DMS114 treated with DMSO at 0.1 percent for 48 hours (cell line): Measurements from ENCODE around the gene UAP1L1.

ENCODE experiments used
- DNase-seq: peaks from one replicate; lab custom pipeline; 2025; ENCODE audit not compliant: unreplicated experiment; lab: John Stamatoyannopoulos, UW

The UAP1L1 gene

DNA sequence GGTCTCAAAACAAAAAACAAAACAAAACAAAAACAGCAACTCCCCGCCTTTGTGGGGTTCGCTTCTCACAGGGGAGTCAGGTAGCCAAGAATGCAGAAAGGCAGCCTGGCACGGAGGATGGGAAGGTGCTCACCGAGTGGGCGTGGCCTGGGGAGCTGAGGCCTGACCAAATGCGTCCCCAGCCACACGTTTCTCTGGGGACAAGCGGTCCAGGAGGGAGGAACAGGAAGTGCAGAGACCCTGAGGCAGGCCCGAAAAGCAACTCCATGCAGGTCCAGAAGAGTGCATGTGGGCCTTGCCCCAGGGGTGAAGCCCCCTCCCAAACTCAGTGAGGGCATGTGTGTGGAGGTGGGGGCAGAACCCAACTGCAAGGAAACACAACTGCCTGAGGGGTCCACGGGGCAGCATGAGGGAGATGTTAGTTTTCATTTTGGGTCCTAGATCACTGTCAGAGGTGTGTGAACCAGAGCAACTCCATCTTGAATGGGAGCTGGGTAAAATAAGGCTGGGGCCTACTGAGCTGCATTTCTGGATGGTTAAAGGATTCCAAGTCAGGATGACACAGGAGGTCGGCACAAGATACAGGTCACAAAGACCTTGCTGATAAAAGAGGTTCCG is 2.6 kb upstream of the UAP1L1 start:
- no peak for DNase-seq

DNA sequence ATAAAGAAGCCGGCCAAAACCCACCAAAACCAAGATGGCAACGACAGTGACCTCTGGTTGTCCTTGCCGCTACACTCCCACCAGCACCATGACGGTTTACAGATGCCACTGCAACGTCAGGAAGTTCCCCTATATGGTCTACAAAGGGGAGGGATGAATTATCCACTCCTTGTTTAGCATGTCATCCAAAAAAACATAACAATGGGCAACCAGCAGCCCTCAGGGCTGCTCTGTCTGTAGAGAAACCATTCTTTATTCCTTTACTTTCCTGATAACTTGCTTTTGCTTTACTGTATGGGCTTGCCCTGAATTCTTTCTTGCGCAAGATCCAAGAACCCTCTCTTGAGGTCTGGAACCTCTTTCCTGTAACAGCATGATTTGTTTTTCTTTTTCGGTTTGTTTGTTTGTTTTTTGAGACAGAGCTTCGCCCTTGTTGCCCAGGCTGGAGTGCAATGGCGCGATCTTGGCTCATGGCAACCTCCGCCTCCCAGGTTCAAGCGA is 2.0 kb upstream of the UAP1L1 start:
- DNase-seq, result no peak

DNA sequence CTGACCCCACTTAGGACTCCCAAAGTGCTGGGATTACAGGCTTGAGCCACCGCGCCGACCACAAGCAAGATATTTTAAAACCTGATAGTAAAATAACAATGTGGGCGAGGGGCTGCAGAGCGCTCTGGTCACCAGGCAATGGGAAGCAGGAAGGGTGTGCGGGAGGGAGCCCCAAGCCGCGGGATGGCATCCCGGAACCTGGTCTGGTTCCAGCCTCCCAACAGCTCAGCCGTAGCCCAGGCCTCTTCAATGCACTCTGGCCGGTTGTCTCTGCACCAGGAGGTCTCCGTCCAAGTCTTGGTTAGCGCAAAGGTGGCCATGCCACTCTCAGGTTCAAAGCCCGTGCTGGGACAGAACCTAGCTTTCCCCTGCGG is 694 bp upstream of the UAP1L1 start:
- DNase-seq, result no peak

DNA sequence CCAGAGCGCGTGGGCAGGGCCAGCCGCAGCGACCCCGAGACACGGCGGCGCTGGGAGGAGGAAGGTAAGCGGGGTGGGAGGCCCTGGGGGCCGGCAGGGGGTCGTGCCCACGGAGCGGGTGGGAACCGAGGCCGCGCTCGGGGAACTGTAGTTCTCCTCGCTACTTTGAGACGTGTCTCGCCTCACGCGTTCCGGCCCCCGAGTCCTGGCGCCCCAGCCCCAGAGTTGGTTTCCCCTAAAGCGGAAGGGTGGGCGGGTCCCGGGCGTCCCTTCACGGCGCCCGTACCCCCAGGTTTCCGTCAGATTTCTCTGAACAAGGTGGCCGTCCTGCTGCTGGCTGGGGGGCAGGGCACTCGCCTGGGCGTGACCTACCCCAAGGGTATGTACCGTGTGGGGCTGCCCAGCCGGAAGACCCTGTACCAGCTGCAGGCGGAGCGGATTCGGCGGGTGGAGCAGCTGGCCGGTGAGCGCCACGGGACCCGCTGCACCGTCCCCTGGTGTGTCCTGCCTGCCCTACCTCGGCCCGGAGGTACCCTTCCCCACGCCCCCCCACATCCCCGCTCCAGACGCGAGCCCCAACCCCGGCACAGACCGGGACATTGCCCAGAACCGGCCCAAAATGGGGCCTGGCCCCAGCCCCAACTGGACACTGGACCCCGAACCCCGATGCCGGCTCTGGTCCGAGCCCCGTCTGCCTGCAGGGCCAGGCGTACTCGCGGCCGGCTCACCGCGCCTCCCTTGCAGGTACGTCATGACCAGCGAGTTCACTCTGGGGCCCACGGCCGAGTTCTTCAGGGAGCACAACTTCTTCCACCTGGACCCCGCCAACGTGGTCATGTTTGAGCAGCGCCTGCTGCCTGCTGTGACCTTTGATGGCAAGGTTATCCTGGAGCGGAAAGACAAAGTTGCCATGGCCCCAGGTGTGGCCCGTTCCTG is 709 bp downstream of the UAP1L1 start:
- DNase-seq, result no peak

DNA sequence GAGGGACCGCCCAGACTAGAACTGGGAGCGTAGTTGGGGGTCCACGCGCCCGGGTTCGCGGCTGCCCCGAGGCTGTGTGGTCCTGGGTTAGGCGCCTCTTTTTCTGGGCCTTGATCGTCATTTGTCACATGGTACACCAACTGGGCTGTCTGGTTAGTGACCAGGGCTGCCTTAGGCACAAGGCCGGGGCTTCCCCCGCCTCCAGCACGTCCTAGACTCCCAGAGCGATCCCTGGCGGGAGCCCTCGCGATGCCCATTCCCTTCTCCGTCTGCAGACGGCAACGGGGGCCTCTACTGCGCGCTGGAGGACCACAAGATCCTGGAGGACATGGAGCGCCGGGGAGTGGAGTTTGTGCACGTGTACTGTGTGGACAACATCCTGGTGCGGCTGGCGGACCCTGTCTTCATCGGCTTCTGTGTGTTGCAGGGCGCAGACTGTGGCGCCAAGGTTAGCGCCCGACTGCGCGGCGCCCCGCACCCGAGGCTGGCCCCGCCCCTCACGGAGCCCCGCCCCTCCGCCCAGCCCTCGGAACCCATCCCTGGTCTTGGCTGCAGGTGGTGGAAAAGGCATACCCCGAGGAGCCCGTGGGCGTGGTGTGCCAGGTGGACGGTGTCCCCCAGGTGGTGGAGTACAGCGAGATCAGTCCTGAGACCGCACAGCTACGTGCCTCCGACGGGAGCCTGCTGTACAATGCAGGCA is 1.5 kb downstream of the UAP1L1 start:
- DNase-seq, result no peak

DNA sequence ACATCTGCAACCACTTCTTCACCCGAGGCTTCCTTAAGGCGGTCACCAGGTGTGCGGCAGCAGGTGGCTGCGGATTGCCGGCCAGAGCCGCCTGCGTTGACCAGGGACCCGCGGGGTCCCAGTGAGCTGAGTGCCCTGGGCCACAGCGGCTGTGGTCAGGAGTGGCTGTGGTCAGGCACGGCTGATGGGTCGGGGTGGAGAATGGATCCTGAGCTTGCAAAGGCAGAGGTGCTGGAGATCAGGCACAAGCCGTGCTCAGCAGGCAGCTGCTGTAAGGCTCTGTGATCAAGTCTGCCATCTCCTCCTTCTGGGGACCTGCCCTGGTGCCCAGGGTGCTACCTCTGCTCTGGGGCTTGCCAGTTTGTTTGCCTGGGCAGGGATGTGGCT is 2.1 kb downstream of the UAP1L1 start:
- no peak for DNase-seq

DNA sequence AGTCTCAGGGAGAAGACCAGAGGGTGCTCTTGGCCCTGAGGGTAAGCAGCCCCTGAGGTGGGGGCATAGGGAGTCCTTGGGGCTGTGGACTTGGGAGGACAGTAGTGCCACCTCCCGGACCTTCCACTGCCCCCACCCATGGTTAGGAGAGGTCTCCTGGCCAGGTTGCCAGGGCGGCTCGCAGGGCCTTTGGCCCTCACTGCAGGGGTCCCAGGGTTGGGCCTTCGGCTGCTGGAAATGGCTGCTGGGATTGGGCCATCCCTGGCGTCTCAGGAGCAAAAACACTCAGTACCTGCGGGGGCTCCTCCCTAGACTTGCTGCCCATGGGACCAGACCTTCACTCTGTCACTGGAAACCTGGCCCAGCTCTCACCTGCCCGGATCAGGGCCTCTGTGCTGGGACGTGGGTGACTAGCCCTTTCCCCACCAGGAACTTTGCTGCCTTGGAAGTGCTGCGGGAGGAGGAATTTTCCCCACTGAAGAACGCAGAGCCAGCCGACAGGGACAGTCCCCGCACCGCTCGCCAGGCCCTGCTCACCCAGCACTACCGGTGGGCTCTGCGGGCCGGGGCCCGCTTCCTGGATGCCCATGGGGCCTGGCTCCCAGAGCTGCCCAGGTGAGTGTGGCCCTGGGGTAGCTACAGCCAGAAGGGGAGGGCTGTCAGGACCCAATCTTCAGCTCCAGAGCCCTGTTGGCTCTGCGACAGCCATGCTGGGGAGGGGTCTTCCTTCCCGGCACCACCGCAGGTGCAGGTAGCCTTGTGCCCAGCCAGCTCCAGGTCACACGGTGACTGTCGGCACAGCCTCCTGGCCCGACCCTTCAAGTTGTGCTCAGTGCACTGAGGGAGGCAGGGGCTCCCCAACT is 3.2 kb downstream of the UAP1L1 start:
- DNase-seq, result no peak

DNA sequence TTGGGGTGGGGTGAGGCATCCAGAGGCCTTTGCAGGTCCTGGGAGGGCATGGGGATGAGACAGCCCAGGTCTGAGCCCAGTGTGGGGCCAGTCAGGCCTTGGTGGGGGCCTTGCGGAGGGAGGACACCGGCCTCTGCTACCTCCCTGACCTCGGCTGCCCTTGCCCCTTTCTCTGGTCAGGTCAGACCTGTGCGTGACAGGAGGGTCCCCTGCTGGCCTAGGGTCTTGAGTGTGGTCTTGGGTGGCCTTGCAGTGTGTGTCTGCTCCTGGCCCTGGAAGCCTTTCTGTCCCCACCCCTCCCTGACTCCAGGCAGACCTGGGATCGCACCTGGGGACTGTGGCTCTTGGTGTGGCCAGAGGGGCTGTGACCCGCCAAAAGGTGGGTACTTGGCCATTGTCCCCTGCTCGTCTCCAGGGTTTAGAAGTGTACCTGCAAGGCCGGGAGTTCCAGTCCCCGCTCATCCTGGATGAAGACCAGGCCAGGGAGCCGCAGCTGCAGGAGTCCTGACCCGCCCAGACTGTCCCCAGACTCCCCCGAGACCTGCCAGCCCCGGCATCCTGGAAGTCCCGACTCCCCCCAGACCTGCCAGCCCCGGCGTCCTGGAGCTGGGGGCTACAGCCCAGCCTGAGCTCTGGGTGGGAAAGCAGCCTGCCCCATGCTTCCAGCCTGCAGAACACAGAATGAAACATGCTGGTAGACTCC is 5.1 kb downstream of the UAP1L1 start:
- no peak for DNase-seq

DNA sequence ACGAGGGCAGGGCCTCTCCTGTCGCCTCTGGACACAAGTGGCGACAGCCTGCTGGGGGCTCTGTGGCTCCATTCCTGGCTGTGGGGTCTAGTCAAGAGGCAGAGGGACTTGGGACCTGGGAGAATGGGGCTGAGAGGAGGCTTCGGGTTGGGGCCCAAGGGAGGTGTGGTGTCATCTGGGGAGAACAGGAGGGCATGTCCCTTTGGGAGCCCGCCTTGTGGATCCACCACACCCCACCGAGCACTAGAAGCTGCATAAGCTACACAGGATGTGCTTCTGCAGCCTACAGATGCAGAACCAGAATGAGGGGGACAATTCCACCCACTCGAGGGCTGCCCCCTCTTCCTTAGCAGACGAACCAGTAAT is 5.6 kb downstream of the UAP1L1 start:
- DNase-seq, result no peak

DNA sequence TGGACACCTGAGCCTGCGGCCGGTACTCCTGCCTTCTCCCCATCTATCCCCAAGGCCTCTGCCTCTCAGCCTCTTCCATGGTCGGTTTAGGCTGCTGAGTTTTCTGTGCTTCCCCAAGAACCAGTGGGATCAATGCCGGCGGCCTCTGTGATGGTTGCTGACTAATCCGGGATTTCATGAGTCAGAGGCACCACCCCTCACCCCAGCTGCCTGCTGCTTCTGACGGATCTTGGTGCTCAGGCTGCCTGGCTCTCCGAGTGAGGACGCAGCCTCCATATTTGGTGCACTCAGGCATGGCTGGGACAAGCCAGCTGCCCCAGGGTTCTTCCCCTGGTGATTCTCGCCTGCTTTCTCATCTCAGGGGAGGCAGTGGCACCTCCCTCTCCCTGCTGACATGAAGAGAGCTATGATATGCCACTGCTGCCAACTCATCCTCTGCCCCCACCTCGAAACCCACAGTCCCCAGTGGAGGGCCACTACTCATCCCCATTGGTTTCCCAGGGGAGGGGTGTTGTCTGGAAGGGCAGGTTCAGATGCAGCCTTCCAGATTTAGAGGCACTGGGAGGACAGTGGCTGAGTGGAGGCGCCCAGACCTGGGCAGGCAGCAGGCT is 6.2 kb downstream of the UAP1L1 start:
- DNase-seq, result no peak

DNA sequence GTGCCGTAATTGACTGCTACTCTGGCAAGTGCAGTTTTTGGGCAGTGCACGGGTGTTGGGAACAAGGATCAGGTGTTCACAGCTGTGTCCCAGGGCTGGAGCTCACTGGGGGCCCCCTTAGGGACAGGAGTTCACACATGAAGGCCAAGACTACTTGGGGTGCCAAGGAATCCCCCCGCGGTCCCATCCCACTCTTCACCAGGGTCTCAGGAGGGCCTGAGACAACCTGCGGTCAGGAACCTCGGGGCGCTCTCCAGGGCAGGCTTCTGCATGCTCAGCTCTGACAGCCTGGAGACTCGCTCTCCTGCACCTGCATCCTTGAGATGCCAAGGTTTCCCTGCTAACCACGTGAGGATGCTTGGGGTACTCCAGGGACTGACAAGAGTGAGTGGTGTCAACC is 7.2 kb downstream of the UAP1L1 start:
- DNase-seq, result no peak

DNA sequence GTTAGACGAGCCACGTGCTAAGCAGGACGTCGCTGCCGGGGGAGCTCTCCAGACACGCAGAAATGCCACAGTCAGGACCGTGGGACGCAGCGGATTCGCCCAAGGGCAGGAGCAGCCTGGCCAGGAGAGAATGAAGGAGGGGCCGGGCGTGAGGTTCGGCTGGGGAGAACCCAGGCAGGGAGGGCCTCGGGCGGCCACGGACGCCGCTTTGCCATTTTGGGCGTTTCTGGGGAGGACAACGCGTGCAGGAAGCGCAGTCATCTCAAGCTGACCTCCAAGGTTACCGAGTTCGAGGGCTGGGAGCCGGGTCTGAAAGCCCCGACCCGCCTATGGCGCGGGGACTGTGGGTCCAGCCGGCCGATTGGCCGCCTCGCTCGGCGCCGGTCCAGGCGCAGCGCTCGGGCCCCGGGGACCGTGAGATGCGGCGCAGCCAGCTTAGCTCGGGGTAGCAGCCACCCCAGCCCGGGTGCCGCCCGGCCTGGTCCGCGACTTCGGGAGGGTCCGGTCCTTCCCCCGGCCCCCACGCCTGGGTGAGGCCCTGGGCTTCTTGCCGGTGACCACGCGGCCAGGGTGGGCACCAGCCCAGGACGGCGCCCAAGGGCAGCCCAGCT is 8.7 kb downstream of the UAP1L1 start:
- DNase-seq, result no peak

DNA sequence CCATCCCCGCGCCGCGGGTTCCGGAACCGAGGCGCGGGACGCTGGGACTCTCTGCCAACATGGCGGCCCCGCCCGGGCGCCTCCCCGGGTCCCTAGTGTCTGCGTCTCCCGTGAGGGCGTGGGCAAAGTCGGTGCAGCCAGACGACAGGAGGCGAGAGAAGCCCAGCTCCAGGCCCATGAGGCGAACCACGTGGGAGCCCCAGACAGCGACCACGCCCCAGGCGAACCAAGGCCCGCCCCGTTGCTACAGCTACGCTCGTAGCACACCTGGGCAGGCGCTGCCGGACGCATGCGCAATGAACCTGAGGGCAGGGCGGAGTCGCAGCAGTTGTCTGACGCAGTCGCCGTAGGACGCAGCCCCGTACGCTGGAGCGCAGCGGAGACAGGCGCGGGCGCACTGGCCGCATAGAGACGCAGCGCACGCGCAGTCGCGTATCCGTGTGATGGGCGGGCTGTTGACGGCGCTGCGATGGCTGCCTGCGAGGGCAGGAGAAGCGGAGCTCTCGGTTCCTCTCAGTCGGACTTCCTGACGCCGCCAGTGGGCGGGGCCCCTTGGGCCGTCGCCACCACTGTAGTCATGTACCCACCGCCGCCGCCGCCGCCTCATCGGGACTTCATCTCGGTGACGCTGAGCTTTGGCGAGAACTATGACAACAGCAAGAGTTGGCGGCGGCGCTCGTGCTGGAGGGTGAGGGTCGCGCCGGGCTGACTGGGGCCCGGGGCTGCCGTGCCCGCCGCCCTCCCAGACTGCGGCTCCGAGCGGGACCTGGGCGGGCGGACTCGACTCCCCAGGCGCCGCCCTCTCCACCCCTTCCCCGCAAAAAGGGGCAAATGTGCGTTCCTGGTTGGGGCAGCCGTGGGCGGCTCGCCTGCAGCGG is 9.5 kb downstream of the UAP1L1 start, which contains the start of gene MAN1B1:
TSS of gene MAN1B1 (plus strand) at position 455 of the 878 bp plus-strand sequence. CDS start at position 470, 15 bp downstream.
- DNase-seq, result peak; percentile 93

DNA sequence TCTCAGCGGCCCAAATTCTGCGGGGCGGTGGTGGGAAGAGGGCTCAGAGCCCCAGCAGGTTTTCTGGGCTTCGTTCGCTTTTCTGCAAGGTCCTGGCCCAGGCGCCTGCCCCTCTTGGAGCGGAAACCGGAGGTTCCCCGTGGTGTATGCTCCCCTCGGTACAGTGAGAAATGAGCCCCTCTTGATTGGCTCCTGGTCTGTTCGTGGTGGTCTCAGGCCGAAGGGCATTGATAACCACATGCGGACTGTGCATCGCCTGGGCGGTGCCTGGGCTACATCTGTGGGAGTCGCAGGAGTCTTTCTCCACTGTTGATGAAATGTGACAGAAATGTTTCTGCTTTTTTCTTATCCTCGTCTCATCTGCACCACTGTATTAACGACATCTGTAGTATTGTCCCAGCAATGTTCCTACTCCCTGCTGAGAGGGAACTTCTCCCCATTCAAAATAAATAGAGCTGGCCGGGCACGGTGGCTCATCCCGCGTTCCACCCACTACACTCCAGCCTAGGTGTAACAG is 10.2 kb downstream of the UAP1L1 start:
- no peak for DNase-seq

DNA sequence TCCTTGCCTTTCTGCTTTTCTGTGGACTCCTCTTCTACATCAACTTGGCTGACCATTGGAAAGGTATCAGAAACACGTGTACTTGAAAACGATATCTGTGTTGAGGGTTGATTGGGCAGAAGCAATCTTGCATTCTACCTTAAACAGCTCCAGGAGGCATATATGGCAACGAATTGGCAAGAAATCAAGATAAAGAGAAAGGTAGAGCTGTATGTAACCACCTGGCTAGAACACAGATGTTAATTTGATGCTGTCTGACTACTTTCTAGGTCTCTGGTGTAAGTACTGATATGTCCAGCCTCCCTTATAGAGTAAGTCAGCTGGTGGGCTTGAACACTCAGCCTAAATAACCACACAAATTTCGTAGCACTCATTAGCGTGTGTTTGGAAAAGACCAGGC is 10.8 kb downstream of the UAP1L1 start:
- DNase-seq, result no peak

DNA sequence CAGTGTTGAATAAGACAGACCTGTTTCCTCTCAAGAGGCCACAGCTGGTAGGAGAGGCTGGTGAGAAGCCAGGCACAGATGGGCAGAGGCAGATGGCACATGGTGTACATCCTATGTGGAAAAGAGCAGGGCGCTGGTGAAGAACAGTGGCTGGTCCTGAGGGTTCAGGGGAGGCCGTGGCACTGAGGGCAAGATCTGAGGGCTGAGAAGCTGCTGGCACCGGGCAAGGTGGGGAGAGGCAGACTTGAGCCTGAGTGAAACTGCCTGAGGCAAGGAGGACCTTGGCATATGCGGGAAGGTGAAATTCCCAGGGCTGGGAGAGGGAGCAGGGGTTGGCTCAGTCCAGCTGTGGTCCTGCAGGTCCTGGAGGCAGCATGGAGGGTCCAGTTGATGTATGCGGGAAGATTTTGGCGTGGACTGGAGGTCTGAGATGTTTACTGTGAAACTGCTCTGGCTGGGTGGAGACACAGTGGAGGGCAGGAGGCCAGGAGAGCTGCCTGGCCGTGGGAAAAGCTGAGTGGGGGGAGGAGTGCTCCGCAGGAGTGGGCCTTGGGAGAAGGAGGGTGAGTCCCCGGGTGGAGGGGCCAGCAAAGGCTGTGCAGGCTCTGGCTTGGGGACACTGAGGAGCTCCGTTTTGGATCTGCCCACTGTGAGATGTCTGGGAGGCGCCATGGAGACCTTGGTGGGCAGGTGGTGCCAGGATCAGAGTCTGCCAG is 12.1 kb downstream of the UAP1L1 start:
- DNase-seq, result no peak

DNA sequence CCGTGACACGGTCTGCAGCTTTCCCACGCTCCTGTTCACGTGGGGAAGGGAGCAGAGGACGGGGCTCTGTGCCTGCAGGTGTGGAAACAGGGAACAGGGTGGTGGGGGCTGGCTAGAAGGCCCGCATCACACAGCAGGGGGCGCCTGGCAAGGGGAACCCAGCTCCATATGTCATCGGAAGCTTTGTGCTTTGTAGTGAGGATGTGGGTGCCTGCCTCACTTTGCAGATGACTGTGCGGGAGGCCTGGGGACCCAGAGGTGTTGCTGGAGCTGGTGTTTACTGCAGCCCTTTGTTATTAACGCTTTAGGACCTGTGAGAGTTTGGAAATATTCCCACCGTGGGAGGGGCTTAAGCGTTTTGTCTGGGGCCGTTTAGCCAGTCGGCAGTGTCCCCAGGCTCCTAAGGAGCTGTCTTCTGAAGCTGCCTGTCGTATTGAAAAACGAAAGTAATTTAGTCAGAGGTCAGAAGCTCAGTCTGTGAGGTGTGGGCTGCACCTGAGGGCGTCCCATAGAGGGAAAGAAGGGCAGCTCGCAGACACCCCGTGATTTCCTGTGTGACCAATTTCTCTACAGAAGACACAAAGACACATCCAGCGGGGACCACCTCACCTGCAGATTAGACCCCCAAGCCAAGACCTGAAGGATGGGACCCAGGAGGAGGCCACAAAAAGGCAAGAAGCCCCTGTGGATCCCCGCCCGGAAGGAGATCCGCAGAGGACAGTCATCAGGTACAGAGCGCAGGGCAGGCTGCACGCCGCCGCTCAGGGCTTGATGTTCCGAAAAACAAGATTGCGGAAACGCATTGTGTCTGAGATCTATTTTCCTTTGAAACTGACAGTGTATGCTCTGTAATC is 18.6 kb downstream of the UAP1L1 start:
- DNase-seq, result no peak
